PFSK-1 (cell line): ENCODE data around the gene PHKG2.

Source experiments
- FOXP2 ChIP-seq: optimal IDR thresholded peaks from 2 replicates; pipeline ENCODE3; 2011; ENCODE audit warnings: borderline replicate concordance, control low read depth, inconsistent platforms; ENCODE audit not compliant: insufficient read depth; ENCODE audit errors: extremely low read length, extremely low read depth
- POLR2AphosphoS5 ChIP-seq: IDR thresholded peaks from 2 replicates; pipeline ENCODE4 v1.6.1; 2012; ENCODE audit warnings: low read depth, mild to moderate bottlenecking, control low read depth, low read length, moderate library complexity
- SIN3A ChIP-seq: IDR thresholded peaks from 2 replicates; pipeline ENCODE4 v1.6.1; 2012; ENCODE audit warnings: mild to moderate bottlenecking, low read length, moderate library complexity, borderline replicate concordance; ENCODE audit not compliant: insufficient read depth
- TAF1 ChIP-seq: IDR thresholded peaks from 2 replicates; pipeline ENCODE4 v1.6.1; 2012; ENCODE audit warnings: low read length, control low read depth, borderline replicate concordance; ENCODE audit not compliant: insufficient read depth
- TF ChIP-seq, protein P1 (sequence below), 2 experiments: IDR thresholded peaks; 2 replicates each; pipeline versions ENCODE4 v1.6.1 to v1.8.0; 2011 to 2012; ENCODE audit warnings: low read depth in 2 of 2, low read length in 2 of 2, control low read depth in 1 of 2, inconsistent platforms in 1 of 2, mild to moderate bottlenecking in 1 of 2, moderate library complexity in 1 of 2; ENCODE audit not compliant: insufficient read depth in 1 of 2

The PHKG2 gene

DNA sequence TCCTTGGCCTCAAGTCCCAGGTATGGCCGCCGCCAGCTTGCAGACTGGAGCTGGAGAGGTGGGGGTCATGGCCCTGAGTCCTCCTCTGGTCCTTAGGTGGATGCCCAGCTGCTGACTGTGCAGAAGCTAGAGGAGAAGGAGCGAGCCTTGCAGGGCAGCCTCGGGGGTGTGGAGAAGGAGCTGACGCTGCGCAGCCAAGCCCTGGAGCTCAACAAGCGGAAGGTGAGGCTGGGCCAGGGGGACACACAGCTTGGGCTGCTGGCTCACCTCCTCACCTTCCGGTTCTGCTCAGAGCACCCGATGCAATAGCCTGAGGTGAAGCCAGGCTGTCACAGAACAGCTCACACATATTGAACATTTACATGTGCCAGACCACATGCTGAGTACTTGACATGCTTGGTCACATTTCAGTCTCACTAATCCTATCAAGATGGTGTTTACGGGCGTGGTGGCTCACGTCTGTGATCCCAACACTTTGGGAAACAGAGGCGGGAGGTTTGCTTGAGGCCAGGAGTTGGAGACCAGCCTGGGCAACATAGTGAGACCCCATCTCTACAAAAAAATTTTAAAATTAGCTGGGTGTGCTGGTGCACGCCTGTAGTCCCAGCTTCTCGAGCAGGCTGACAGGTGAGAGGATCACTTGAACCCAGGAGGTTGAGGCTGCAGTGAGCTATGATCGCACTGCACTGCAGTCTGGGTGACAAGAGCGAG is 21.3 kb downstream of the PHKG2 start:
- TF ChIP-seq, protein P1, sequence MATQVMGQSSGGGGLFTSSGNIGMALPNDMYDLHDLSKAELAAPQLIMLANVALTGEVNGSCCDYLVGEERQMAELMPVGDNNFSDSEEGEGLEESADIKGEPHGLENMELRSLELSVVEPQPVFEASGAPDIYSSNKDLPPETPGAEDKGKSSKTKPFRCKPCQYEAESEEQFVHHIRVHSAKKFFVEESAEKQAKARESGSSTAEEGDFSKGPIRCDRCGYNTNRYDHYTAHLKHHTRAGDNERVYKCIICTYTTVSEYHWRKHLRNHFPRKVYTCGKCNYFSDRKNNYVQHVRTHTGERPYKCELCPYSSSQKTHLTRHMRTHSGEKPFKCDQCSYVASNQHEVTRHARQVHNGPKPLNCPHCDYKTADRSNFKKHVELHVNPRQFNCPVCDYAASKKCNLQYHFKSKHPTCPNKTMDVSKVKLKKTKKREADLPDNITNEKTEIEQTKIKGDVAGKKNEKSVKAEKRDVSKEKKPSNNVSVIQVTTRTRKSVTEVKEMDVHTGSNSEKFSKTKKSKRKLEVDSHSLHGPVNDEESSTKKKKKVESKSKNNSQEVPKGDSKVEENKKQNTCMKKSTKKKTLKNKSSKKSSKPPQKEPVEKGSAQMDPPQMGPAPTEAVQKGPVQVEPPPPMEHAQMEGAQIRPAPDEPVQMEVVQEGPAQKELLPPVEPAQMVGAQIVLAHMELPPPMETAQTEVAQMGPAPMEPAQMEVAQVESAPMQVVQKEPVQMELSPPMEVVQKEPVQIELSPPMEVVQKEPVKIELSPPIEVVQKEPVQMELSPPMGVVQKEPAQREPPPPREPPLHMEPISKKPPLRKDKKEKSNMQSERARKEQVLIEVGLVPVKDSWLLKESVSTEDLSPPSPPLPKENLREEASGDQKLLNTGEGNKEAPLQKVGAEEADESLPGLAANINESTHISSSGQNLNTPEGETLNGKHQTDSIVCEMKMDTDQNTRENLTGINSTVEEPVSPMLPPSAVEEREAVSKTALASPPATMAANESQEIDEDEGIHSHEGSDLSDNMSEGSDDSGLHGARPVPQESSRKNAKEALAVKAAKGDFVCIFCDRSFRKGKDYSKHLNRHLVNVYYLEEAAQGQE (IDR thresholded peaks at IDR 0.05; ENCODE audit: insufficient read depth in 1 of 2, low read depth in 2 of 2, low read length in 2 of 2): no peak
- TF ChIP-seq TAF1 (no peak), POLR2AphosphoS5 (no peak), FOXP2 (no peak), SIN3A (no peak)

DNA sequence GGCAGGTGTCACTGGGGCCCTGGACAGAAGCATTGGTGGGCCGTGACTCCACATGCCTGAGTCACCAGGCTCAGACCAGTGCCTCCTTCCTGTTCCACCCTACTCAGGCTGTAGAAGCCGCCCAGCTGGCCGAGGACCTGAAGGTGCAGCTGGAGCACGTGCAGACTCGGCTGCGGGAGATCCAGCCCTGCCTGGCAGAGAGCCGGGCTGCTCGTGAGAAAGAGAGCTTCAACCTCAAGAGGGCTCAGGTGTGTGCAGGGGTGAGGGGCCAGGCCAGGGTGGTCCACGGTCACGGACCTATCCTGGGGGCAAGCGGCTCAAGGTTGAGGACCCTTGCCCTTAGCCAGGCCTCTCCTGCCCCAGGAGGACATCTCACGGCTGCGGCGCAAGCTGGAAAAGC is 23.5 kb downstream of the PHKG2 start:
- TF ChIP-seq, protein P1 (IDR thresholded peaks at IDR 0.05; ENCODE audit: insufficient read depth in 1 of 2, low read depth in 2 of 2, low read length in 2 of 2): no peak
- TF ChIP-seq FOXP2 (no peak), SIN3A (no peak), POLR2AphosphoS5 (no peak), TAF1 (no peak)

DNA sequence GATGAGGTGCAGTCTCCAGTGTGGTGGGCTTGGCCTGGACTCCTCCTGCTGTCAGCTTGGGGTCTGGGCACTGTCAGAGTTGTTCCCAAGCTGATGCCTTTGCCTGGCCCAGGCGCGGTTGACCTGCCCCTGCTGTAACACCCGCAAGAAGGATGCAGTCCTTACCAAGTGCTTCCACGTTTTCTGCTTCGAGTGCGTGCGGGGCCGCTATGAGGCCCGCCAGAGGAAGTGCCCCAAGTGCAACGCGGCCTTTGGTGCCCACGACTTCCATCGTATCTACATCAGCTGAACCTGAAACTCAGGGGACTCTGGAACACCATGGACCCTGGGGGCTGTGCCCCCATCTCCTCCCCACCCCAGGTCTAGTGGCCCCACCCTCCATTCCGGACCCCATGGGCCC is 25.6 kb downstream of the PHKG2 start:
- TF ChIP-seq POLR2AphosphoS5 (no peak), SIN3A (no peak), FOXP2 (no peak), TAF1 (no peak)
- TF ChIP-seq, protein P1 (IDR thresholded peaks at IDR 0.05; ENCODE audit: insufficient read depth in 1 of 2, low read depth in 2 of 2, low read length in 2 of 2): no peak

DNA sequence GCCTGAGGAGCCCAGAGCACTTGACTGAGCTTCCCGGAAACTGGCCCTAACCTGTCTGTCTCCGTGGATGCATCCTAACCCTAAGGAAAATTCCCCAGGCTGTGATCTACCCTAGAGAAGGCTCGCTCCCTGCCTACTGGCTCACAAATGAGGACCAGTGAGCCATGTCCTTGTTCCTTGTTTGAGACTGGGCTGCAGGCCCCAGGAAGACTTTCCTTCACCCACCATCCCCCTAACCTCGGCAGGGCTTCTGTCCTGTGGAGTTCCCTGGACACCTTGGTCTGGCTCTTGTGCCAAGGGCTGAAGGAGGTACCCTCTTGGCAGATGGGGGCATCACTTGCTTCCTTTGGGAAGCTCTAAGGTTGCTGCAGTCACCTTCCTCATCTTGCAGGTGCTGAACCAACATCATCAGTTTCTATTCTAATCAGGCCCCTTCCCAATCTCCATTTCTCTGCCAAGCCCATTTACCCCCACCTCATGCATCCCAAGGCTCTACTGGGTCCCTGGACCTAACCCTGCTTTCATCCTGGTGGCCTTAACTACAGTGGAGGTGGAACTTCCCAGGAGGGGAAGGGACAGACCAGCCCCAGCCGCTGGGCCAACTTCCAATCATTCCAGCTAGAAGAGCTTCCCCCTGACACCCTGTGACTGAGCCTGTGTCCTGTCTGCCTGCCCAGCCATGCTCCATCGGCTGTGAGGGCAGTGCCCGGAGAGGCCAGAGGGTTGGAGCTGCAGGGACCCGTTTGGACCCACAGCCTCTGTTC is 26.3 kb downstream of the PHKG2 start:
- TF ChIP-seq, protein P1 (IDR thresholded peaks at IDR 0.05; ENCODE audit: insufficient read depth in 1 of 2, low read depth in 2 of 2, low read length in 2 of 2): no peak
- no peak for TF ChIP-seq SIN3A
- no peak for TF ChIP-seq TAF1
- TF ChIP-seq FOXP2: no peak
- no peak; the same call in 1 of the 2 replicates for TF ChIP-seq POLR2AphosphoS5
